ENCODE data around the gene KIAA1191.

GRCh38 chr5:176359658-176360057 is 1.9 kb downstream of the KIAA1191 start:
- TF ChIP-seq POLR2A (IDR thresholded peaks at IDR 0.05; ENCODE audit: low read depth, low read length) (no peak), POLR2AphosphoS5 (IDR thresholded peaks at IDR 0.05; ENCODE audit: low read depth, low read length) (no peak), TAF1 (IDR thresholded peaks at IDR 0.05; ENCODE audit: low read depth, low read length) (no peak), SPI1 (IDR thresholded peaks at IDR 0.05; ENCODE audit: low read depth, low read length) (no peak)

Measured in GM12891 (cell line).